PC-9 (cell line): Measurements from ENCODE around the gene CYP3A4. TPM values are rescaled to one million over a fixed set of nuclear protein-coding genes. Genes with fewer than 3 reads are reported as not detected.
A peak's percentile ranks its signal among the peaks of the same experiment; 100 is the strongest.

ENCODE experiments used
- BruUV-seq: library from RNA; stranded (reverse); fragments of 400-500 nt; replicated peaks from 2 replicates; lab custom pipeline; 2021; lab: Mats Ljungman, UMichigan
- CTCF ChIA-PET: fragments of 300-600 bp; sonication (Branson Sonifier 250); formaldehyde crosslinking; loops from one replicate; lab custom pipeline; 2022; ENCODE audit warnings: antibody characterized with exemption; lab: Charles Lee
- POLR2A ChIA-PET: fragments of 300-600 bp; sonication (Branson Sonifier 250); formaldehyde crosslinking; loops from one replicate; lab custom pipeline; 2022; ENCODE audit warnings: antibody characterized with exemption; ENCODE audit not compliant: unreplicated experiment; lab: Charles Lee
- DNase-seq, 2 experiments: peaks; one replicate each; pipeline versions ENCODE4 v3.0.0 to v3.0.0-alpha.2; 2015 to 2022; ENCODE audit warnings: mixed read lengths in 1 of 2
- H2AFZ ChIP-seq: fragments of 200-600 bp; sonication (generic); 2 replicates; pipeline ENCODE4 v1.8.1; 2017; ENCODE audit warnings: antibody characterized with exemption
- H3F3A ChIP-seq: fragments of 200-600 bp; sonication (generic); 2 replicates; pipeline ENCODE4 v1.8.1; 2017; ENCODE audit warnings: antibody characterized with exemption, mild to moderate bottlenecking, low read depth; ENCODE audit not compliant: insufficient read depth
- H3K27ac ChIP-seq: fragments of 200-600 bp; sonication (generic); 2 replicates; pipeline ENCODE4 v1.6.1; 2016; ENCODE audit warnings: mixed run types
- H3K27me3 ChIP-seq: fragments of 200-600 bp; sonication (generic); 2 replicates; pipeline ENCODE4 v1.6.1; 2016; ENCODE audit warnings: low read depth, mixed run types; ENCODE audit not compliant: insufficient read depth
- H3K36me3 ChIP-seq: fragments of 200-600 bp; sonication (generic); 2 replicates; pipeline ENCODE4 v1.6.1; 2016; ENCODE audit warnings: low read depth, mixed run types
- H3K4me1 ChIP-seq: fragments of 200-600 bp; sonication (generic); replicated peaks from 2 replicates; pipeline ENCODE4 v1.6.1; 2016; ENCODE audit warnings: mixed run types; ENCODE audit not compliant: insufficient read depth
- H3K4me2 ChIP-seq: fragments of 200-600 bp; sonication (generic); 2 replicates; pipeline ENCODE4 v1.6.1; 2017; ENCODE audit warnings: mixed run types
- H3K4me3 ChIP-seq: fragments of 200-600 bp; sonication (generic); 2 replicates; pipeline ENCODE4 v1.6.1; 2016; ENCODE audit warnings: mixed run types
- H3K79me2 ChIP-seq: fragments of 200-600 bp; sonication (generic); 2 replicates; pipeline ENCODE4 v1.6.1; 2017; ENCODE audit warnings: low read depth, mixed run types
- H3K9me2 ChIP-seq: fragments of 200-600 bp; sonication (generic); 2 replicates; pipeline ENCODE4 v1.8.1; 2017; ENCODE audit warnings: mild to moderate bottlenecking; ENCODE audit not compliant: insufficient read depth
- H3K9me3 ChIP-seq: fragments of 200-600 bp; sonication (generic); 2 replicates; pipeline ENCODE4 v1.8.1; 2016; ENCODE audit warnings: low read depth; ENCODE audit not compliant: insufficient read depth
- H4K20me1 ChIP-seq: fragments of 200-600 bp; sonication (generic); 2 replicates; pipeline ENCODE4 v1.8.1; 2017; ENCODE audit not compliant: insufficient read depth
- EZH2 ChIP-seq: fragments of 200-600 bp; sonication (generic); IDR thresholded peaks from 2 replicates; pipeline ENCODE4 v1.8.0; 2017; ENCODE audit warnings: antibody characterized with exemption, low read depth
- intact Hi-C: fragments of 100-400 bp; cut with micrococcal nuclease; formaldehyde crosslinking; loops from one replicate; pipeline ENCODE4 v1.10.0; 2022; ENCODE audit not compliant: unreplicated experiment
- total RNA-seq: library from RNA; stranded (reverse); gene quantifications from 2 replicates; pipeline ENCODE4 v1.2.3, GENCODE V29; 2021
- TF ChIP-seq, protein P1 (sequence below): fragments of 200-600 bp; sonication (generic); conservative IDR thresholded peaks from 2 replicates; pipeline ENCODE4 v1.6.1; 2017; ENCODE audit warnings: mixed run types, antibody characterized with exemption, mild to moderate bottlenecking, moderate library complexity

Gene CYP3A4
- total RNA-seq, 1 experiment from 2014 or later = not detected

DNA sequence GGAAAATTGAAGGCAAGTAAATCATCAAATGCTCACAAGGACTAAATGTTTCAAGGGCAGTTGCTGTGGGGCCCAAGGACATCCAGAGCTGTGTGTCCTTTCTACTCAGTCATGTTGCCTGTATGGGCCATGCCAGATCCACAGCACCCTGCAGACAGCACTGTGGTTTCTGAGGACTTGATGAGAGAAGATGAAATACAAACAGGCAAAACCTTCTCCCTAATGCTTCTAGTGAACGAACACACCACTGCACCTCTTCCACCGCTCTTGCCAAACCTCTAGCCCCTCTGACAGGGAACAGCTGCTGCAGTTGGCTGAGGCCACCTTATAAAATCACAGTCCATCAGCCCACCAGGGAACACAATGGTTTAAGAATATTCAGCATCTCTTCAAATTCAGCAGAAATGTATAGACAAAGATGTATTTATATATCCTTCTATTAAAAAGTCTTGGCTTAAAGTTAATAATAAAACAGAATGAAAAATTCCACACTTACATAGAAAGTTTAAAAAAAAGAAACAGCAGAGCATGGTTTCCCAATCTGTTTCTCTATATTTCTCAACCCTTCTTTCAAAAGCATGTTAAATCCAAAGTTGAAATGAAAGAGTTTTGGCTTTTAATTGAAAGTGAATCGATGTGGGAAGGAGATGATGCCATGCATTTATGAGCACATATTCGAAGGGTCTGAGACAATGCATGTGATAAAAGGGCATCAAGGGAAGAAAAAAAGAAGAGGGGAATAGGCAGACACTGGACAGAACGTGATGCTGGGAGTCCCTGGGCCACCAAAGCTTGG is 63.0 kb downstream of the CYP3A4 start:
- ChIA-PET CTCF (interaction anchor here (0.6 kb wide), 1 partner anchor 1069 kb away, joined by 6 read pairs; no protein-coding TSS in a partner anchor), POLR2A (interaction anchor here (0.7 kb wide), 1 partner anchor 14 kb away, joined by 4 read pairs; no protein-coding TSS in a partner anchor)
- intact Hi-C loops = no loop called here
- TF ChIP-seq EZH2 = no peak
- TF ChIP-seq, protein P1, sequence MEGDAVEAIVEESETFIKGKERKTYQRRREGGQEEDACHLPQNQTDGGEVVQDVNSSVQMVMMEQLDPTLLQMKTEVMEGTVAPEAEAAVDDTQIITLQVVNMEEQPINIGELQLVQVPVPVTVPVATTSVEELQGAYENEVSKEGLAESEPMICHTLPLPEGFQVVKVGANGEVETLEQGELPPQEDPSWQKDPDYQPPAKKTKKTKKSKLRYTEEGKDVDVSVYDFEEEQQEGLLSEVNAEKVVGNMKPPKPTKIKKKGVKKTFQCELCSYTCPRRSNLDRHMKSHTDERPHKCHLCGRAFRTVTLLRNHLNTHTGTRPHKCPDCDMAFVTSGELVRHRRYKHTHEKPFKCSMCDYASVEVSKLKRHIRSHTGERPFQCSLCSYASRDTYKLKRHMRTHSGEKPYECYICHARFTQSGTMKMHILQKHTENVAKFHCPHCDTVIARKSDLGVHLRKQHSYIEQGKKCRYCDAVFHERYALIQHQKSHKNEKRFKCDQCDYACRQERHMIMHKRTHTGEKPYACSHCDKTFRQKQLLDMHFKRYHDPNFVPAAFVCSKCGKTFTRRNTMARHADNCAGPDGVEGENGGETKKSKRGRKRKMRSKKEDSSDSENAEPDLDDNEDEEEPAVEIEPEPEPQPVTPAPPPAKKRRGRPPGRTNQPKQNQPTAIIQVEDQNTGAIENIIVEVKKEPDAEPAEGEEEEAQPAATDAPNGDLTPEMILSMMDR = no peak
- H3K4me3 ChIP-seq = no peak overlapping the region
- no peaks in the 10 kb centered on the region for H3K79me2 ChIP-seq
- no peaks in the 10 kb centered on the region for H3K9me2 ChIP-seq
- H3K36me3 ChIP-seq = no peaks in the 10 kb centered on the region
- no peak overlapping the region for H3K4me2 ChIP-seq
- H3F3A ChIP-seq = no peaks in the 10 kb centered on the region
- H3K27me3 ChIP-seq = no peaks in the 10 kb centered on the region
- H2AFZ ChIP-seq = no peak overlapping the region
- H3K4me1 ChIP-seq = no peaks in the 10 kb centered on the region
- no peak overlapping the region for H3K27ac ChIP-seq
- no TSS peak for BruUV-seq
- DNase-seq = no peak
- peaks cover 8% of the 10 kb centered on the region; the same call in 1 of the 2 replicates for H3K9me3 ChIP-seq
- H4K20me1 ChIP-seq = no peaks in the 10 kb centered on the region

DNA sequence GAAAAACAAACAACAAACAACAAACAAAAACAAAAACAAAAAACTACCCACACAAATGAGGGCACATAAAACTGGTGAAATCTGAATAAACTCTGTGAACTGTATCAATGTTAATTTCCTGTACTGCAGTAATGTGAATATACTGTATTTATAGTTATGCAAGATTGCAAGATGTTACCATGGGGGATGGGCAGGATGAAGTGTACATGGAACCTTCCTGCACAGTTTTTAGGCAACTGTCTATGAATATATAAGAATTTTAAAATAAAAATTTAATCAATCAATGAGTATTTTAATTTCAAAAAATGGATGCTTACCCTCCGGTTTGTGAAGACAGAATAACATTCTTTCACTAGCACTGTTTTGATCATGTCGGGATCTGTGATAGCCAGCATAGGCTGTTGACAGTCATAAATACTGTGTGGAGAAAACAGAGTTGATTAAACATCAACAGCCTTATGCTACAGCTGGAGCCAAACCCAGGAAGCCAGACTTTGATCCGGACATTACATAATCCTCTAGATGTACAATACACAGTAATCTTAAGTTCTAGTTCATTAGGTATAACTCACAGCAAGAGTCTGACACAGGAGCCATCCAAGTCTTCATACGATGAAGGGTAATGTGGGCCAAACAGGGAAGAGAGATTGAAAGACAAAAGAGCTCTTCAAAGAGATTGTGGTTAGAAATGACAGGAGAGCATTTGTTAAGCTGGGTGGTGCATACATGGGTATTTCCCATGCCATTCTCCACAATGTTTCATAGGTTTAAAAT is 63.8 kb downstream of the CYP3A4 start:
- Histone ChIP-seq H3K36me3 (no peaks in the 10 kb centered on the region), H2AFZ (no peak overlapping the region), H3F3A (peaks cover 1% of the 10 kb centered on the region; the same call in 1 of the 2 replicates), H3K9me3 (peaks cover 8% of the 10 kb centered on the region), H3K27me3 (no peaks in the 10 kb centered on the region), H3K4me1 (peaks cover 3% of the 10 kb centered on the region), H3K27ac (no peak overlapping the region), H3K9me2 (no peaks in the 10 kb centered on the region), H4K20me1 (no peaks in the 10 kb centered on the region), H3K4me3 (no peak overlapping the region), H3K4me2 (no peak overlapping the region), H3K79me2 (no peaks in the 10 kb centered on the region)
- POLR2A ChIA-PET = interaction anchor here (0.7 kb wide), 1 partner anchor 15 kb away, joined by 4 read pairs; no protein-coding TSS in a partner anchor
- no peak for DNase-seq
- intact Hi-C loops = no loop called here
- no TSS peak for BruUV-seq
- TF ChIP-seq, protein P1 = no peak
- TF ChIP-seq EZH2 = no peak
- CTCF ChIA-PET = interaction anchor here (0.6 kb wide), 1 partner anchor 1070 kb away, joined by 6 read pairs; no protein-coding TSS in a partner anchor

DNA sequence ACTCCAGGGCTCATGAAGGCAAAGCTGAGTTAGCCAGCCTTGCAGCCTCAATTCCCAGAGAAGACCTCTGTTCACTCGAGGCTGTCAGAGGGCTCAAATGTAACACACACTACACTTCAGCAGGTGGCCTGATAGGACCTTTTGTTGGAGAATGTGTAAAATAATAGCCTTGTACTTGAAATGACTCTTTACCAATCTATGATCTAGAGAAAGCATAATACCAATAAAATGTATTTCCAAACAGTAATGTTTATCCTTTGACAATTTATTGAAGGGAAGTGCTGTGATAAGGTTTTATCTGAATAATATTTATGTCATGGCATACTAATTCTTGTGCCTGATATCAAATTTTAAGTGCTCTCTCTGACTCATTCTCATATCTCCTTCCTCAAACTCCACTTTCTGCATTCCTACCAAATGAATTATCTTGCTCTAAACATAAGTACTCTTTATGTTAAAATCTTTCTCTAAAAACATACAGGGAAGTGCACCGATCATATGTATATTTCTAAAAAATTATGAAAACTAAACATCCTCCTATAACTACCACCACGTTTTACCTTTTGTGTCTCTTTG is 69.9 kb downstream of the CYP3A4 start:
- peak overlapping the region; percentile 72 for H3K4me2 ChIP-seq
- DNase-seq = peak in 1 of 2 experiments; percentile 87
- peak overlapping the region; percentile 75 for H3K27ac ChIP-seq
- H3F3A ChIP-seq = peaks cover 25% of the 10 kb centered on the region; the same call in 1 of the 2 replicates
- H3K9me2 ChIP-seq = no peaks in the 10 kb centered on the region
- TF ChIP-seq EZH2 = no peak
- TF ChIP-seq, protein P1 = no peak
- CTCF ChIA-PET = no interaction called here
- H3K9me3 ChIP-seq = peaks cover 8% of the 10 kb centered on the region
- no peaks in the 10 kb centered on the region for H4K20me1 ChIP-seq
- intact Hi-C loops = no loop called here
- no peaks in the 10 kb centered on the region for H3K36me3 ChIP-seq
- no TSS peak for BruUV-seq
- no peaks in the 10 kb centered on the region for H3K79me2 ChIP-seq
- POLR2A ChIA-PET = no interaction called here
- H3K27me3 ChIP-seq = no peaks in the 10 kb centered on the region
- peaks cover 35% of the 10 kb centered on the region for H3K4me1 ChIP-seq
- H2AFZ ChIP-seq = 0 out of 2 replicates have a peak overlapping the region, but pooled peaks have one; percentile 59
- H3K4me3 ChIP-seq = peak overlapping the region; percentile 37
